Esophagus muscularis mucosa (tissue), 4 donors: Measurements from ENCODE around the gene LTA. TPM values are rescaled to one million over a fixed set of nuclear protein-coding genes. Genes with fewer than 3 reads are reported as not detected.

ENCODE experiments used
- DNase-seq: peaks from one replicate; pipeline ENCODE4 v3.0.0-alpha.2; 2017; ENCODE audit errors: extremely low spot score
- H3K27ac ChIP-seq, 4 donors: fragments of 200-600 bp; sonication (generic); replicated peaks in 1 of 4; 1 replicate in 3 of 4; 2 replicates in 1 of 4; pipeline ENCODE4 v1.5.1; 2016 to 2019; ENCODE audit warnings: mild to moderate bottlenecking in 1 of 4
- H3K27me3 ChIP-seq, 4 donors: fragments of 200-600 bp; sonication (generic); one replicate each; pipeline versions ENCODE4 v1.5.1 to v1.6.0; 2016 to 2019
- H3K36me3 ChIP-seq, 4 donors: fragments of 200-600 bp; sonication (generic); one replicate each; pipeline ENCODE4 v1.5.1; 2016 to 2019
- H3K4me1 ChIP-seq, 4 donors: fragments of 200-600 bp; sonication (generic); one replicate each; pipeline ENCODE4 v1.5.1; 2016 to 2019
- H3K4me3 ChIP-seq, 4 donors: fragments of 200-600 bp; sonication (generic); 1 replicate in 2 of 4; 2 replicates in 2 of 4; pipeline ENCODE4 v1.5.1; 2016 to 2019; ENCODE audit warnings: mild to moderate bottlenecking in 4 of 4, moderate library complexity in 1 of 4
- H3K9me3 ChIP-seq, 4 donors: fragments of 200-600 bp; sonication (generic); 1 replicate in 3 of 4; 2 replicates in 1 of 4; pipeline ENCODE4 v1.5.1; 2016 to 2019
- EP300 ChIP-seq: sonication (generic); formaldehyde crosslinking; IDR thresholded peaks from one replicate; pipeline ENCODE4 v1.6.1; 2017; ENCODE audit warnings: antibody characterized with exemption
- POLR2A ChIP-seq: fragments of 450-650 bp; IDR thresholded peaks from one replicate; pipeline ENCODE4 v1.6.1; 2017; ENCODE audit warnings: antibody characterized with exemption, moderate library complexity, mild to moderate bottlenecking, low read depth
- POLR2AphosphoS5 ChIP-seq, 2 donors: sonication (generic); formaldehyde crosslinking; IDR thresholded peaks; one replicate each; pipeline ENCODE4 v1.6.1; 2017; ENCODE audit warnings: antibody characterized with exemption in 2 of 2
- WGBS: methylation state at CpG from one replicate; pipeline ENCODE4 v1.1.5; 2018; 5-methylcytosine and 5-hydroxymethylcytosine counted together
- intact Hi-C: fragments of 100-400 bp; cut with DNase I; formaldehyde crosslinking; loops from one replicate; pipeline ENCODE4 v1.15.1; 2023
- small RNA-seq, 3 donors: library from RNA; depleted of rRNA; stranded (forward); fragments of <200 nt; gene quantifications; one replicate each; pipeline ENCODE3, GENCODE V24; 2016
- total RNA-seq, 4 donors: library from RNA; depleted of rRNA; stranded (reverse); fragments of >200 nt; gene quantifications; one replicate each; pipeline versions ENCODE4 v1.1.0 to v1.2.1, GENCODE V29; 2016
- TF ChIP-seq, protein P1 (sequence below), 3 experiments: fragments of 200-600 bp in 2 of 3; fragments of 450-650 bp in 1 of 3; sonication (generic) in 2 of 3; IDR thresholded peaks; one replicate each; pipeline ENCODE4 v1.5.1; 2017 to 2019; ENCODE audit warnings: antibody characterized with exemption in 3 of 3, mild to moderate bottlenecking in 2 of 3, moderate library complexity in 1 of 3

Gene LTA
- total RNA-seq, 4 donors from 2014 or later: not detected

DNA sequence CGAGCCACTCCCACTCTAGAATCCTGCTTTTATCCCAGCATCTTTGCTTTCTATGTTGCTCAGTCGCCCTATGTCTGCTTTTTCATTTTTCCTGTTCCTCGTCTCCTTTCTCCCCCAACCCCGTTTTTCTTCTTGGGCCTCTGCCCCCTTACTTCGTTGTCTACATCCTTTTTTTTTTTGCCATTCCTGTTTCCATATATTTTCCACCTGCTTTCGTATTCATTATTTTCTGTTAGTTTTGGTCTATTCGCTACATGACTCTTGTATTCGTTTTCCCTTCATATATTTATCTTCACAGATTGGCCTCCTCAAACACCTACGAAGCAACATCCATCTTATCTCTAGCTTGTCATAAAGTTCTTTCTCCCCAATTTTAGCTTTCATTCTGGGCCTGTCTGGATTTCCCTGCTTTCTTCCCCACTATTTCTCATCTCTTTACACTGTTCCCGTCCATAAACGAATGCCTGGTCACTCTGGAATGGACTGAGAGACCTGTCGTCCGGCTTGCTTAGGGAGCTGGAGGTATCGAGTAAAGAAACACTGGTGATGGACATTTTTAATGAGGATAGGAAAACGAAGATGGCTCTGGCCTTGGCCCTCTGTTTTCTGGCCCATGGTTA is 49.3 kb downstream of the LTA start:
- H3K36me3 ChIP-seq: peaks cover 29 to 40% (median 36%) of the 10 kb centered on the region in 4 donors
- peak overlapping the region; percentile 92 to 99 (median 96) for H3K27ac ChIP-seq
- H3K27me3 ChIP-seq: no peaks in the 10 kb centered on the region
- peak overlapping the region; percentile 69 to 88 (median 77) for H3K4me3 ChIP-seq
- peaks cover 15 to 32% (median 24%) of the 10 kb centered on the region in 4 donors for H3K4me1 ChIP-seq
- no peaks in the 10 kb centered on the region for H3K9me3 ChIP-seq
- no peak for DNase-seq
- intact Hi-C loops: no loop called here
- 5% methylated on average over 15 of the region's 15 CpGs for WGBS
- TF ChIP-seq POLR2A (no peak), POLR2AphosphoS5 (IDR thresholded peaks at IDR 0.05) (no peak), EP300 (no peak)
- TF ChIP-seq, protein P1, sequence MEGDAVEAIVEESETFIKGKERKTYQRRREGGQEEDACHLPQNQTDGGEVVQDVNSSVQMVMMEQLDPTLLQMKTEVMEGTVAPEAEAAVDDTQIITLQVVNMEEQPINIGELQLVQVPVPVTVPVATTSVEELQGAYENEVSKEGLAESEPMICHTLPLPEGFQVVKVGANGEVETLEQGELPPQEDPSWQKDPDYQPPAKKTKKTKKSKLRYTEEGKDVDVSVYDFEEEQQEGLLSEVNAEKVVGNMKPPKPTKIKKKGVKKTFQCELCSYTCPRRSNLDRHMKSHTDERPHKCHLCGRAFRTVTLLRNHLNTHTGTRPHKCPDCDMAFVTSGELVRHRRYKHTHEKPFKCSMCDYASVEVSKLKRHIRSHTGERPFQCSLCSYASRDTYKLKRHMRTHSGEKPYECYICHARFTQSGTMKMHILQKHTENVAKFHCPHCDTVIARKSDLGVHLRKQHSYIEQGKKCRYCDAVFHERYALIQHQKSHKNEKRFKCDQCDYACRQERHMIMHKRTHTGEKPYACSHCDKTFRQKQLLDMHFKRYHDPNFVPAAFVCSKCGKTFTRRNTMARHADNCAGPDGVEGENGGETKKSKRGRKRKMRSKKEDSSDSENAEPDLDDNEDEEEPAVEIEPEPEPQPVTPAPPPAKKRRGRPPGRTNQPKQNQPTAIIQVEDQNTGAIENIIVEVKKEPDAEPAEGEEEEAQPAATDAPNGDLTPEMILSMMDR (IDR thresholded peaks at IDR 0.05): no peak

DNA sequence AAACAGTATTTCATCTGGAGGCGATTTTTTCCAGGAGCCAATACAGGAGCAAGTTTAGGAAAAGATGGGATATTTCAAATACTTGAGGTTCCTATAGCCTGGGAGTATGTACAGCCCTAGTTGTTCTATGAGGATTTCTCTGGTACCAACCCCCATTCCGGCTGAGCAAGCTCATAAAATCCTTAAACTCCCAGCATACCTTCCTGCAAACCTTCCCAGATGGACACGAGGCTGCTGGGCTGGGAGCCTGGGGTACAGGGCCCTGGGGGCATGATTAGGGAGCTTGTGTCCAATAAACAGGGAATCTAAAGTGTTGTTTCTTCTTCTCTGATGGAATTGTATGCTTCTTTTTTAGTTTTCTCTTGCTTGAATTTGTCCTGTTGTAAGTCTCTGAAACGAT is 49.9 kb downstream of the LTA start:
- peak overlapping the region; percentile 92 to 99 (median 96) for H3K27ac ChIP-seq
- DNase-seq: no peak
- no peaks in the 10 kb centered on the region for H3K9me3 ChIP-seq
- TF ChIP-seq POLR2AphosphoS5 (IDR thresholded peaks at IDR 0.05) (no peak), EP300 (no peak), POLR2A (no peak)
- TF ChIP-seq, protein P1 (IDR thresholded peaks at IDR 0.05): no peak
- H3K4me1 ChIP-seq: peaks cover 15 to 32% (median 24%) of the 10 kb centered on the region in 4 donors
- peak overlapping the region; percentile 69 to 88 (median 77) for H3K4me3 ChIP-seq
- intact Hi-C loops: no loop called here
- no peaks in the 10 kb centered on the region for H3K27me3 ChIP-seq
- peaks cover 35 to 45% (median 41%) of the 10 kb centered on the region in 4 donors for H3K36me3 ChIP-seq
- 23% methylated on average over 4 of the region's 4 CpGs for WGBS

DNA sequence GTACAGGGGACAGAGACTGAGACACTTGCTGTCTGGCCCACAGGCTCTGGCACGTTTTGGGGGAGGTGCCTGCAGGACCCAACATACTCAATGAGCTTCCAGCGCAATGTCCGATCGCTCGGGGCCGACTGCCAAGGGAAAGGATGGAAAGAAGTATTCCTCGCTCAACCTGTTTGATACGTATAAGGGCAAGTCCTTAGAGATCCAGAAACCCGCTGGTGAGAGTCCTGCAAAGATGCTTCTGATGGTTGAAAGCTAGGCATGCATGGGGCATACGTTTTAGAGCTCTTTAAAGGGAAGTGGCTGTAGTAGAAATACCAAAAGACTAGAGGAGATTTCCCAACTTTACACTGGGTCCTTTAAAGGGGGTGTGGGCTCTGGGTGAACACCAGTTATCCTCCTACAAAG is 50.6 kb downstream of the LTA start:
- no peak for DNase-seq
- H3K36me3 ChIP-seq: peaks cover 42 to 52% (median 48%) of the 10 kb centered on the region in 4 donors
- TF ChIP-seq POLR2A (no peak), EP300 (no peak), POLR2AphosphoS5 (IDR thresholded peaks at IDR 0.05) (no peak)
- TF ChIP-seq, protein P1 (IDR thresholded peaks at IDR 0.05): no peak
- peak overlapping the region; percentile 92 to 99 (median 96) for H3K27ac ChIP-seq
- H3K4me1 ChIP-seq: peaks cover 15 to 32% (median 24%) of the 10 kb centered on the region in 4 donors
- no peaks in the 10 kb centered on the region for H3K9me3 ChIP-seq
- H3K4me3 ChIP-seq: no peak overlapping the region
- no peaks in the 10 kb centered on the region for H3K27me3 ChIP-seq
- intact Hi-C loops: no loop called here
- 42% methylated on average over 10 of the region's 10 CpGs for WGBS

Small RNA genes lying within 50 kb of the gene (small RNA-seq; reads per million reads assigned to genes)
- gene SNORA38: 1.2 to 3.9 (median 2.4) reads per million in 3 donors
- gene SNORD117: 450 to 693 (median 466) reads per million in 3 donors
- gene SNORD84: 0 reads per million in 3 donors
- 0 reads per million in 3 donors for gene UQCRHP1

Other genes with a start within 250 kb of the LTA start
- 100 to 1,000 TPM; 336 to 628 (median 502) TPM for gene HLA-B, start 215.1 kb upstream of the LTA start, total RNA-seq
- 10 to 100 TPM; 18.9 to 35.4 (median 22.3) TPM for gene MICA, start 168.7 kb upstream of the LTA start, total RNA-seq
- 1 to 10 TPM in 2 of 4 donors, under 1 TPM in 2; 0.46 to 2.9 (median 1.7) TPM for gene MICB, start 74.1 kb upstream of the LTA start, total RNA-seq
- not detected for gene MCCD1, start 43.3 kb upstream of the LTA start, total RNA-seq
- gene DDX39B, start 30.3 kb upstream of the LTA start, total RNA-seq: 100 to 1,000 TPM; 186 to 257 (median 213) TPM
- gene ATP6V1G2, start 25.7 kb upstream of the LTA start, total RNA-seq: 1 to 10 TPM; 2.0 to 5.0 (median 2.2) TPM
- gene NFKBIL1, start 24.7 kb upstream of the LTA start, total RNA-seq: 10 to 100 TPM; 24.4 to 42.6 (median 29.6) TPM
- gene TNF, start 3.3 kb downstream of the LTA start, total RNA-seq: 1 to 10 TPM in 1 of 4 donors, under 1 TPM in 1, not detected in 2; 0.17 to 1.5 TPM
- gene LTB, start 10.1 kb downstream of the LTA start, total RNA-seq: 1 to 10 TPM in 1 of 4 donors, under 1 TPM in 1, not detected in 2; 0.57 to 1.5 TPM
- 1 to 10 TPM; 1.9 to 9.3 (median 6.8) TPM for gene LST1, start 14.0 kb downstream of the LTA start, total RNA-seq
- not detected for gene NCR3, start 20.7 kb downstream of the LTA start, total RNA-seq
- gene AIF1, start 42.9 kb downstream of the LTA start, total RNA-seq: 10 to 100 TPM in 3 of 4 donors, 1 to 10 TPM in 1; 9.4 to 41.9 (median 14.4) TPM
- 100 to 1,000 TPM in 2 of 4 donors, 10 to 100 TPM in 2; 68.8 to 138 (median 89.2) TPM for gene PRRC2A, start 48.4 kb downstream of the LTA start, total RNA-seq
- 100 to 1,000 TPM; 173 to 283 (median 217) TPM for gene BAG6, start 80.4 kb downstream of the LTA start, total RNA-seq
- 1 to 10 TPM; 1.5 to 3.3 (median 2.0) TPM for gene APOM, start 83.6 kb downstream of the LTA start, total RNA-seq
- gene C6orf47, start 88.5 kb downstream of the LTA start, total RNA-seq: 10 to 100 TPM; 24.5 to 39.6 (median 34.0) TPM
- gene GPANK1, start 92.7 kb downstream of the LTA start, total RNA-seq: 10 to 100 TPM; 15.8 to 21.0 (median 19.4) TPM
- gene CSNK2B, start 93.8 kb downstream of the LTA start, total RNA-seq: 100 to 1,000 TPM; 132 to 188 (median 153) TPM
- gene LY6G5B, start 97.7 kb downstream of the LTA start, total RNA-seq: 1 to 10 TPM; 2.9 to 4.0 (median 3.2) TPM
- 1 to 10 TPM in 2 of 4 donors, not detected in 2; 2.0 to 2.9 TPM for gene LY6G5C, start 108.8 kb downstream of the LTA start, total RNA-seq
- 10 to 100 TPM; 44.9 to 57.9 (median 52.8) TPM for gene ABHD16A, start 131.0 kb downstream of the LTA start, total RNA-seq
- gene LY6G6F, start 134.6 kb downstream of the LTA start, total RNA-seq: not detected
- not detected for gene LY6G6D, start 143.1 kb downstream of the LTA start, total RNA-seq
- not detected for gene LY6G6C, start 149.5 kb downstream of the LTA start, total RNA-seq
- not detected for gene MPIG6B, start 151.1 kb downstream of the LTA start, total RNA-seq
- 100 to 1,000 TPM in 2 of 4 donors, 10 to 100 TPM in 2; 78.1 to 119 (median 100) TPM for gene DDAH2, start 157.0 kb downstream of the LTA start, total RNA-seq
- 100 to 1,000 TPM; 208 to 379 (median 290) TPM for gene CLIC1, start 164.2 kb downstream of the LTA start, total RNA-seq
- gene MSH5, start 167.7 kb downstream of the LTA start, total RNA-seq: 1 to 10 TPM; 4.0 to 6.4 (median 4.5) TPM
- under 1 TPM in 1 of 4 donors, not detected in 3; 0.83 TPM for gene SAPCD1, start 190.4 kb downstream of the LTA start, total RNA-seq
- under 1 TPM in 3 of 4 donors, not detected in 1; 0.40 to 0.50 (median 0.45) TPM for gene VWA7, start 205.0 kb downstream of the LTA start, total RNA-seq
- 10 to 100 TPM; 25.0 to 53.2 (median 34.8) TPM for gene VARS1, start 223.5 kb downstream of the LTA start, total RNA-seq
- 10 to 100 TPM; 24.2 to 41.5 (median 32.9) TPM for gene LSM2, start 234.7 kb downstream of the LTA start, total RNA-seq
- 1 to 10 TPM; 1.2 to 3.7 (median 2.6) TPM for gene HSPA1L, start 243.0 kb downstream of the LTA start, total RNA-seq
- gene HSPA1A, start 243.3 kb downstream of the LTA start, total RNA-seq: 100 to 1,000 TPM; 235 to 451 (median 370) TPM